SH-SY5Y (cell line): ENCODE data around the gene MTCL3.

Source experiments
- GATA2 ChIP-seq: IDR thresholded peaks from 2 replicates; pipeline ENCODE4 v1.6.1; 2011; ENCODE audit warnings: mild to moderate bottlenecking, low read depth, low read length
- GATA3 ChIP-seq: IDR thresholded peaks from 2 replicates; pipeline ENCODE4 v1.6.1; 2011; ENCODE audit warnings: low read depth, mild to moderate bottlenecking, low read length, moderate library complexity

GRCh38 chr6:127566119-127566518, 47.0 kb upstream of the MTCL3 start:
- TF ChIP-seq GATA3 = no peak
- no peak for TF ChIP-seq GATA2
